Measurements from ENCODE around the gene PATJ. TPM values are rescaled to one million over a fixed set of nuclear protein-coding genes. Genes with fewer than 3 reads are reported as not detected.
"Not testable (repeated sequence)": the region's sequence is repeated elsewhere in the genome, so short reads cannot be mapped to it uniquely, and the experiment has no call there.

PATJ gene
- total RNA-seq, 2 donors from 2014 or later, result 68.8 to 95.2 TPM

DNA sequence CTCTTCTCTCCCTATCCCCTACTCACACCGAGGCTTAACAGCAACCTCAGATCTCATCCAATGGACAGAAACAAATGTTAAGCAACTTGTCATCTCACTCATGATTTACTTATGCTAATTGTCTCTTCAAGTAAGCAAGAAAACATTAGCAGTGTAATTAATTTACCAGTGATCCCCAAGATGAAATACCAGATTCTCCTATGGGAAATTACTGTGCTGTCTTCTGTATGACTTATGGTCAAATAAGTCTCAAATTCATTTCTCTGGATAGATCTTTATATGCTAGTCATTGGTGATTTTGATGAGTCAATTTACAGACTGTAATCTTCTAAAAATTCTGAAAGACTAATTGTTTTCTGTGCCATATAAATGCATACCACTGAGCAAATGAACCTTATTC is 419.4 kb downstream of the PATJ start:
- ATAC-seq (no peak), DNase-seq (no peak)
- intact Hi-C loops (cut with DNase I, micrococcal nuclease), result no loop called here

DNA sequence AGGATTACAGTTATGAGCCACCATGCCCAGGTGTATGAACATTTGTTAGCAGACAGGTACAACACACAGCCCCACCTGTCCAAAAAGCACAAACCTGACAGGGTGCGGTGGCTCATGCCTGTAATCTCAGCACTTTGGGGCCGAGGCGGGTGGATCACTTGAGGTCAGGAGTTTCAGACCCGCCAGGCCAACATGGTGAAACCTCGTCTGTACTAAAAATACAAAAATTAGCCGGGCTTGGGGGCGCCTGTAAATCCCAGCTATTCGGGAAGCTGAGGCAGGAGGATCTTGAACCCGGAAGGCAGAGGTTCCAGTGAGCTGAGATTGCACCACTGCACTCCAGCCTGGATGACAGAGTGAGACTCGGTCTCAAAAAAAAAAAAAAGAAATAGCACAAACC is 428.1 kb downstream of the PATJ start:
- intact Hi-C loops (cut with DNase I, micrococcal nuclease), result loop anchor here in 1 of 2 donors (5.0 kb wide), 1 partner anchor 237 kb away; no protein-coding TSS in a partner anchor
- ATAC-seq, result peak; percentile 31
- not testable (repeated sequence) for DNase-seq

DNA sequence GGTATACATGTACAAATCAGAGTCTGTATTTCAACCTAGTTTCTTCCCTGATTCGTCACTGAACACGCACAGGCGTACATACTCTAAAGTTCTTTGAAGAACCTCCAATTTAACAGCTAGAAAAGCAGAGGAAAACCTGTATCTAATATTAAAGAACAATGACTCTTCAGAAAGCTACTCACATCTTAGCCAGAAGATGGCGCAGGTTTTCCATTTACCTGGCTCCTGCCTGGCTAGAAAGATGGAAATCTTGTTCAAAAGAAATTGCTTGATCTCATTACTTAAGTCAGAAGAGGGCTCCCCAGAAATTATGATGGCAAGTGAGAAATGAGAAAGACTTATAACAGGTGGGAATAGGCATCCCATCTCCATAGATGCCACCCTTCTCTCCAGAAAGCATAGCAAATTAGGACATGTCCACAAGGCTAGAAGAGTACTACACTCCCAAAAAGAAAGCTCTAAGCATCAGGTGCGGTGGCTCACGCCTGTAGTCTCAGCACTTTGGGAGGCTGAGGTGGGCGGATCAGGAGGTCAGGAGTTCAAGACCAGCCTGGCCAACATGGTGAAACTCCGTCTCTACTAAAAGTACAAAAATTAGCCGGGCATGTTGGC is 433.4 kb downstream of the PATJ start:
- intact Hi-C loops (cut with DNase I, micrococcal nuclease), result loop anchor here in 1 of 2 donors (2.0 kb wide), 1 partner anchor 231 kb away; no protein-coding TSS in a partner anchor
- ATAC-seq (peak; percentile 70), DNase-seq (peak in 1 of 2 donors; percentile 32)

DNA sequence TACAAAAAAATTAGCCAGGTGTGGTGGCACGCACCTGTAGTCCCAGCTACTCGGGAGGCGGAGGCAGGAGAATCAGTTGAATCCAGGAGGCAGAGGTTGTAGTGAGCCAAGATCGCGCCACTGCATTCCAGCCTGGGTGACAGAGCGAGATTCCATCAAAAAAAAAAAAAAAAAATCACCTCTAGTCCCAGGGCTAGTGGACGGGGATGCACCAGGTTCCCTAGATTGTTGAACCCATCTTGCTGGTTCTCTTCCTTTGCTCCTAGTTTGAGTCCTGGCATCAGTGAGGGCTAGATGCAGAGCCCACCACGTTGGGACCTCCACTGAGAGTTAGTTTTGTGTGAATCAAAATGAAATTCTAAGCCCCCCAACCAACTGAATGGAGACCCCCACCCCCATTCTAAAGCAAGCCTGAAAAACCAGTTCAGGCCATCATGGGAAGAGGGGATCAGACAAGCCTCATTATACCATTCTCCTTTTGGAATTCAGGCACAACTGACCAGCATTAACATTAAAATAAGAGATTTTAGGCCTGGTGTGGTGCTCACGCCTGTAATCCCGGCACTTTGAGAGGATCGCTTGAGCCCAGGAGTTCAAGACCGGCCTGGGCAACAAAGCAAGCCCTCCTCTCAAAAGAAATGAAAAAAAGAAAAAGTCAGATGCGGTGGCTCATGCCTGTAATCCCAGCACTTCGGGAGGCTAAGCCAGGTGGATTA is 434.5 kb downstream of the PATJ start:
- DNase-seq (no peak), ATAC-seq (no peak)
- intact Hi-C loops (cut with DNase I, micrococcal nuclease), result no loop called here

DNA sequence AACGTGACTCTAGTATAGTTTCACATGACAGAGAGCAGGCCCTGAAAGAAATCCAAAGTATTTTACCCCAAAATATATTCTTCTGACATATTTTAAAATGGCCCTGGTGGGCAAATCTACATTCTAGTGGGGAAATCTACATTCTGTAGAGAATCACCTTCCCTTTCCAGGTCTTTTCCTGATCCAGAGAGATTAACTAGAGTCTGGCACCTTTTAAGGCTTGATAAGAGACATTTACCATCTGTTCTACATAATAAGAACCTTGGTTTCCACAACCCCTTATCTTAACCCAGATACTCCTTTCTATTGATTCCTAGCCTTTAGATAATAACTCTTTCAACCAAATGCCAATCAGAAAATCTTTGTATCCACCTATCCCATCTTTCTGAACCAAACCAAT is 435.3 kb downstream of the PATJ start:
- intact Hi-C loops (cut with DNase I, micrococcal nuclease), result no loop called here
- no peak for DNase-seq
- no peak for ATAC-seq

DNA sequence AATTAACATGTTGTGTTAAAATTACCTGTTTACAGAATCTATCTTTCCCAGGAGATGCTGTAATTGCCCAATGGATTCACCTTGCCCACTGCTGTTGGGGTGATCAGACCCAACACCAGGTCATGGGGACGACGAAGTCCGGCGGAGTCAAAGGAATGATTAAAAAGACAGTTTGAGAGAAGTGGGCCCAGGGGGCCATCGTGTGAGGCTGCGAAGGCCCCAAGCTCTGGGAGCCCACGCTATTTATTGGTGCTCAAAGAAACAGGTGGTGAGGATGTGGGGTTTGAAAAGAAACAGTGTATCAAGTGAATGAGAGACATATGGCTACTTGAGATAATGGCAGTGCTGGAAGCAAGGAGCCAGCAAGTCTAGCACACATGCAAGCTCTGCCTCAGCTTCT is 436.1 kb downstream of the PATJ start:
- no peak for ATAC-seq
- intact Hi-C loops (cut with DNase I, micrococcal nuclease), result no loop called here
- DNase-seq, result no peak

DNA sequence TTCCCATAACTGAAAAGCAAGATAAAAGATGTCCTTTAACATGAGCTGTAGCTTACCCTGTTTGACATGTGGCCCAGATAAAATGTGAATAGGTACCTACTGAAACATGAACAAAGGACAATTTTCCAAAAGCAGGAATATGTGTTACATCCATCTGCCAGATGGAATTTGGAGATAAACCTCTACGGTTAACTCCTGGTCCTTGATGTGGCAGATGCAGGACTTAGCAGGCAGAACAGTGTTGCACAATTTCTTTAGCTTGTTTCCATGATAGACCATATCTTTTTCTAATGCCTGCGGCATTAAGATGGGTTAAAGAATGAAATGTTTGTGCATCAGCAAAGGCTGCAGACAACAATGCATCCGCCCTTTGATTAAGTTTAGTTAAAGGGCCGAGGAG is 437.8 kb downstream of the PATJ start:
- ATAC-seq; DNase-seq; intact Hi-C loops (cut with DNase I, micrococcal nuclease): not testable (repeated sequence)

DNA sequence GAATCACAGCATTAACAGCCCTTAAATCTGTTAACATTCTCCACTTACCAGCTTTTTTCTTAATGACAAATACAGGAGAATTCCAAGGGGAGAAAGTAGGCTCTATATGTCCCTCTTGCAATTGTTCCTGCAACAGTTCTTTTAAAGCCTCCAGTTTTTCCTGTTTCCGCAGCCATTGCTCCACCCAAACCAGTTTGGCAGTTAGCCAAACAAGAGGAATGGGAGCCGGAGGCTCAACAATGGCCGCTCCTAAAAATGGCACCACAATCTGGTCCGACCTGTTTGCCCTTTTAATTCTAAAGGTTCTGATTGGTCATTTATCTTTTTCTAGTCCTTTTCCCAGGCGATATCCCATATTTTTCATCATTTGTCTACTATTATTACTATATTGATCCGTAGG is 438.4 kb downstream of the PATJ start:
- intact Hi-C loops (cut with DNase I, micrococcal nuclease), result no loop called here
- ATAC-seq (peak; percentile 45), DNase-seq (peak; percentile 36 to 42)

DNA sequence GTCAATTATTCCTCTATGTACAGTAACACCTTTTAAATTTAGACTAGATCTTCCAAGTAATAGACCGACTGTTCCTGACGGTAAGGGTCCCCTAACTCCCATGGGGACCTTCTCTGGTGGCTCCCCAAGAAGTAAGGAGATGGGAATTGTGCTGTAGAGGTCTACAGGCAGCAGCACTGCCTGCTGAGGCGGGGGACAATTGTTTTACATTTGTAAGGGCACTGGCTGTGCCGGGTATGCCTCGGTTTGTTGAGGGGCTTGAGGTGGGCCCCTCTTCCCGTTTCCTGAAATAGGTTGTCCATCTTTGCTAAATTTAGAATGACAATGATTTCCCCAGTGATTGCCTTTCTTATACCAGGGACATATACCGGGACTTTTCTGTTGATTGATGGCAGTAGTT is 439.3 kb downstream of the PATJ start:
- DNase-seq, result no peak
- intact Hi-C loops (cut with DNase I, micrococcal nuclease), result no loop called here
- no peak for ATAC-seq

DNA sequence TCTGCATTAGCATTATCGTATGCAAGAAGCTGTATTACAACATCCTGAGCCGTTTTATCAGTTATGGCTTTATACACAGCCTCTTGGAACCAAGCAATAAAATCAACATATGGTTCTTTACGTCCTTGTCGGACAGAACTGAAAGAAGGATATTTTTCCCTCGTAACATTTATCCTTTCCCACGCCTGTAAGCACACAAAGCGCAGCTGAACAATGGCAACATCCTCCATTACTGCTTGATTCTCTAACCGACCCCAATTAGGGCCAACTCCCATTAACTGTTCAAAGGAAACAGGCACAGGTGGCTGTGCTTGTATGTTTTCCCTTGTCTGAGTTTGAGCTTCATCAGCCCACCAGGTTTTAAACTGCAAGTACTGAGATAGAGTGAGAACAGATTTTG is 439.9 kb downstream of the PATJ start:
- intact Hi-C loops (cut with DNase I, micrococcal nuclease); DNase-seq: not testable (repeated sequence)
- ATAC-seq, result peak; percentile 51

DNA sequence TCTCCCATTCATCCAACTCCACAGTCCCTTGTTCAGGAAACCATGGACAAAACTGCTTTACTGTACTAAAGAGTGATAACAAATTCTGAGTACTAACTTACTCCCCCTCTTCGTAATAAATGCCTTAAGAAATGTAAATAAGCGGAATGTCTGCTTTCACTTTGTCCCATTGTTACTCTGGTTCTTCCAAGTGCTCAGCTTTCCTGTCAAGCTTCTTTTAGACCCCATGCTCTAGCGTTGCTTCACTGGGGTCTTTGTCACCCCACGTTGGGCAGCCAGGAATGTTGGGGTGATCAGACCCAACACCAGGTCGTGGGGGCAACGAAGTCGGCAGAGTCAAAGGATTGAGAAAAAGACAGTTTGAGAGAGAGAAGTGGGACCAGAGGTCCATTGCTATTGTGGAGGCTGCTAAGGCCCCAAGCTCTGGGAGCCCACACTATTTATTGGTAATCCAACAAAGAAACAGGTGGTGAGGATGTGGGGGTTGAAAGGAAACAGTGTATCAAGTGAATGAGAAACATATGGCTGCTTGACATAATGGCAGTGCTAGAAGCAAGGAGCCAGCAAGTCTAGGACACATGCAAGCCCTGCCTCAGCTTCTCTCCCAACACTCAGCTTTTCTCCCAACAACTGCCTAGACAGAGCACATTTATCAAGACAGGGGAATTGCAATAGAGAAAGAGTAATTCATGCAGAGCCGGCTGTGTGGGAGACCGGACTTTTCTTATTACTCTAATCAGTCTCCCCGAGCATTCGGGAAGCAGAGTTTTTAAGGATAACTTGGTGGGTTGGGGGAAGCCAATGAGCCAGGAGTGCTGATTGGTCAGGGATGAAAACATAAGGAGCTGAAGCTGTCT is 441.1 kb downstream of the PATJ start:
- ATAC-seq; DNase-seq; intact Hi-C loops (cut with DNase I, micrococcal nuclease): not testable (repeated sequence)

DNA sequence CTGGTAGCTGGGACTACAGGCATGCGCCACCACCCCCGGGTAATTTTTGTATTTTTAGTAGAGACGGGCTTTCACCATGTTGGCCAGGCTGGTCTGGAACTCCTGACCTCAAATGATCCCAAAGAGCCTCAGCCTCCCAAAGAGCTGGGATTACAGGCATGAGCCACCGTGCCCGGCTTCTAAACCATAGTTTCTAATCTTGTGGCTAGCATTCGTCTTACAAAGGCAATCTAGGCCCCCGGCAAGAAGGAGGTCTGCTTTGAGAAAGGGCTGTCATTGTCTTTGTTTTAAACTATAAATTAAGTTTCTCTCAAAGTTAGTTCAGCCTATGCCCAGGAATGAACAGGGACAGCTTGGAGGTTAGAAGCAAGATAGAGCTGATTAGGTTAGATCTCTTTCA is 442.1 kb downstream of the PATJ start:
- DNase-seq (no peak), ATAC-seq (no peak)
- intact Hi-C loops (cut with DNase I, micrococcal nuclease), result no loop called here

DNA sequence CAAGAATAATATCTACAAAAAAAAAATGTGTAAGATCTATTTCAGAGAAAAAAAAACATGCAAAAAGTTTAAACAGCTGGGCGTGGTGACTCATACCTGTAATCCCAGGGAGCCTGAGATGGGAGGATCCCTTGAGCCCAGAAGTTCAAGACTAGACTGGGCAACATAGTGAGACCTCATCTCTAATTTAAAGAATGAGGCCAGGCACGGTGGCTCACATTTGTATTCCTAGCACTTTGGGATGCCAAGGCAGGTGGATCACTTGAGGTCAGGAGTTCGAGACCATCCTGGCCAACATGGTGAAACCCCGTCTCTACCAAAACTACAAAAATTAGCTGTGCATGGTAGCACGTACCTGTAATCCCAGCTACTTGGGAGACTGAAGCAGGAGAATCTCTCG is 443.0 kb downstream of the PATJ start:
- DNase-seq; ATAC-seq; intact Hi-C loops (cut with DNase I, micrococcal nuclease): not testable (repeated sequence)

DNA sequence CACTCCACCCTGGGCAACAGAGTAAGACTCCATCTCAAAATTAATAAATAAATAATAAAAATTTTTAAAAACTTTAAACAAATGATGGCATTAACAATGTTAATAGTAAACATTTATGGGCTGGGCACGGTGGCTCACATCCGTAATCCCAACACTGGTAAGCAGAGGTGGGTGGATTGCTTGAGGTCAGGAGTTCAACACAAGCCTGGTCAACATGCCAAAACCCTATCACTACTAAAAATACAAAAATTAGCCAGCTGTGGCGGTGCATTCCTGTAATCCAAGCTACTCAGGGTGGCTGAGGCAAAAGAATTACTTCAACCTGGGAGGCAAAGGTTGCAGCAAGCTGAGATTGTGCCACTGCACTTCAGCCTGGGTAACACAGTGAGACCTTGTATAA is 443.4 kb downstream of the PATJ start:
- intact Hi-C loops (cut with DNase I, micrococcal nuclease), result no loop called here
- DNase-seq (no peak), ATAC-seq (no peak)

DNA sequence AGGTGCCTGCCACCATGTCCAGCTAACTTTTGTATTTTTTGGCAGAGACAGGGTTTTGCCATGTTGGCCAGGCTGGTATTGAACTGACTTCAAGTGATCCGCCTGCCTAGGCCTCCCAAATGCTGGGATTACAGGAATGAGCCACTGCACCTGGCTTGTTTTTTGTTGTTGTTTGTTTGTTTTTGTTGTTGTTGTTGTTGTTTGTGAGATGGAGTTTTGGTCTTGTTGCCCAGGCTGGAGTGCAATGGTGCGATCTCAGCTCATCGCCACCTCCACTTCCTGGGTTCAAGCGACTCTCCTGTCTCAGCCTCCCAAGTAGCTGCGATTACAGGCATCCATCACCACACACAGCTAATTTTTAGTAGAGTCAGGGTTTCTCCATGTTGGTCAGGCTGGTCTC is 445.3 kb downstream of the PATJ start:
- intact Hi-C loops (cut with DNase I, micrococcal nuclease), result no loop called here
- DNase-seq (no peak), ATAC-seq (no peak)

DNA sequence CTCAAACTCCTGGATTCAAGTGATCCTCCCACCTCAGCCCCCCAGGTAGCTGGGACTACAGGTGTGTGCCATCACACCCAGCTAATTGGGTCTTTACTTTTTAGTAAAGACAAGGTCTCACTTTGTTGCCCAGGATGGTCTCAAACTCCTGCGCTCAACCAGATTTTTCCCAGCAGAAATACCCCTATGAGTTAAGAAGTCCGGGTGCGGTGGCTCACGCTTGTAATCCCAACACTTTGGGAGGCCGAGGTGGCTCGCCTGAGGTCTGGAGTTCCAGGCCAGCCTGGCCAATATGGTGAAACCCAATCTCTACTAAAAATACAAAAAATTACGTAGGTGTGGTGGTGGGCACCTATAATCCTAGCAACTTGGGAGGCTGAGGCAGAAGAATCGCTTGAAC is 445.8 kb downstream of the PATJ start:
- ATAC-seq (no peak), DNase-seq (no peak)
- intact Hi-C loops (cut with DNase I, micrococcal nuclease), result no loop called here

DNA sequence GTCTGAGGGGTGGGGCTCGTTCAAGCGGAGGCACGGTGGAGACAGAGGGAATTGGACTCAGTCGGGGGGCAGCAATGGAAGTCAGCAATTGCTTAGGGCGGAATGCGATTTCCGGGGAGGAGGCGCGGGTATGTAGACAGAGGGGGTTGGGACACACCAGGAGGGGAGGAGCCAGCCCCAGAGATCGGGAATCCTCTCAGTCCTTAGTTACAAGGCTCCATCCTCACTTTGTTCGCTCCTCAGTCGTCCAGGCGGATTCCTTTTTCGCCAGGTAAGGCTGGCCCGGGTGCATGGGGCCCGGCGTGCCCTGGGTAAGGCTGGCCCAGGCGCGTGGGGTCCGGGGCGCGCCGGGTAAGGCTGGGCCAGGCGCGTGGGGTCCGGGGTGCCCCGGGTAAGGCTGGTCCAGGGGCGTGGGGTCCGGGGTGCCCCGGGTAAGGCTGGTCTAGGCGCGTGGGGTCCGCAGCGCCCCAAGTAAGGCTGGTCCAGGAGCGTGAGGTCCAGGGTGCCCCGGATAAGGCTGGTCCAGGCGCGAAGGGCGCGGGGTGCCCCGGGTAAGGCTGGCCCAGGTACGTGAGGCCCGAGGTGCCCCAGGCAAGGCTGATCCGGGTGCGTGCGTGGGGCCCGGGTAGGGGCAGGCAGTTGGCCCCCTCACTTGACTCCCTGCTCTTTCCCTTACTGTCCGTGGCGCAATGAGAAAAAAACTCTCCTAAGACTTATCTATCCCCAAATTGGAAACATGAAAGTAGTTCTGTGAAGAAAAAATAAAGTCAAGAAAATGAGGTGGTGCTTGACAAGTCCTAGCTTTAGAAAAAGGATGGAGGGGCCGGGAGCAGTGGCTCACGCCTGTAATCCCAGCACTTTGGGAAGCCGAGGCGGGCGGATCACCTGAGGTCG is 452.6 kb downstream of the PATJ start, which contains the start of gene L1TD1:
Gene L1TD1, plus strand, starts transcription at position 199 of the 894 bp plus-strand sequence. CDS start 11,780 bp downstream, outside the sequence.
- DNase-seq (peak; percentile 63 to 75), ATAC-seq (peak; percentile 95)
- intact Hi-C loops (cut with DNase I, micrococcal nuclease), result no loop called here

DNA sequence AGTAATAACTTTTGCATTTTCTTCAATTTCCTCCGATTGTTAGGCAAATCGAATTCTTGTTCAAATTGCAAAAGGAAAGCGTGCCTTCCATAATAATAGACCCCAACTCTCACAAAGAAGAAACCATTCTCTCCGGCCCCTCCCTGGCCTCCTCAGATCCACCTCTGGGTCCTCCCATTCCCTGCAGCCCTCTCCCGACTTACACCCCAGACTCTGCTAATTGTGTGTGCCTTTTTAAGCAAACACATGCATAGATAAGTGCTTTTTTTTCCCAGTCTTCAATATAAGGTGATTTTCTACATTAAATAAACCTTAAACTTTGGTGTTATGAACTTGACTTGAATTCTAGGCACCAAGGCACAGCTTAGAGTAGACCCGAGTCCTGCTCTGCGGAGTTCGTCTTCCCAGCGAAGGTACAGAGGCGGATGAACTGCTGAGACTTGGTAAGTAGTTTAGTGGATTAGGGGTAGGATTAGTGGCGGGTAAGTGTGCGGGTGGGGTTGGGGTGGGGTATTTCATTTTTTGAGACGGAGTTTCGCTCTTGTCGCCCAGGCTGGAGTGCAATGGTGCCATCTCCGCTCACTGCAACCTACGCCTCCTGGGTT is 453.9 kb downstream of the PATJ start:
- no peak for DNase-seq
- intact Hi-C loops (cut with DNase I, micrococcal nuclease), result no loop called here
- ATAC-seq, result no peak

Data from left colon (tissue), 2 donors.